Measurements from ENCODE around the gene TMUB2.
A peak's percentile ranks its signal among the peaks of the same experiment; 100 is the strongest.

TMUB2 gene

GRCh38 chr17:44155488-44155887 lies 31.3 kb upstream of the TMUB2 start:
- H3K36me3 ChIP-seq (ENCODE audit: control insufficient read depth in 2 of 2, insufficient read depth in 2 of 2, low read length in 2 of 2) = peaks cover 0 to 2% of the 10 kb centered on the region in 2 donors
- H3K9ac ChIP-seq (ENCODE audit: low read depth in 1 of 2, low read length in 2 of 2) = no peak overlapping the region
- no peaks in the 10 kb centered on the region for H3K27me3 ChIP-seq (ENCODE audit: control insufficient read depth in 2 of 2, insufficient read depth in 2 of 2, low read length in 2 of 2)
- no peak overlapping the region for H3K4me3 ChIP-seq (ENCODE audit: low read length in 2 of 2)
- no peaks in the 10 kb centered on the region for H3K9me3 ChIP-seq (ENCODE audit: control insufficient read depth in 2 of 2, low read length in 2 of 2)
- no peak overlapping the region for H3K27ac ChIP-seq (ENCODE audit: low read depth in 2 of 2, low read length in 2 of 2)
- H3K4me1 ChIP-seq (ENCODE audit: control insufficient read depth in 2 of 2, insufficient read depth in 2 of 2, low read length in 2 of 2) = no peaks in the 10 kb centered on the region

GRCh38 chr17:44159519-44160210 lies 27.1 kb upstream of the TMUB2 start:
- Histone ChIP-seq H3K4me3 (ENCODE audit: low read length in 2 of 2) (no peak overlapping the region), H3K27me3 (ENCODE audit: control insufficient read depth in 2 of 2, insufficient read depth in 2 of 2, low read length in 2 of 2) (no peaks in the 10 kb centered on the region), H3K4me1 (ENCODE audit: control insufficient read depth in 2 of 2, insufficient read depth in 2 of 2, low read length in 2 of 2) (no peaks in the 10 kb centered on the region), H3K36me3 (ENCODE audit: control insufficient read depth in 2 of 2, insufficient read depth in 2 of 2, low read length in 2 of 2) (peaks cover 0 to 2% of the 10 kb centered on the region in 2 donors), H3K27ac (ENCODE audit: low read depth in 2 of 2, low read length in 2 of 2) (no peak overlapping the region), H3K9ac (ENCODE audit: low read depth in 1 of 2, low read length in 2 of 2) (no peak overlapping the region), H3K9me3 (ENCODE audit: control insufficient read depth in 2 of 2, low read length in 2 of 2) (no peaks in the 10 kb centered on the region)

- no peaks in the 10 kb centered on the region for H3K9me3 ChIP-seq (ENCODE audit: control insufficient read depth in 2 of 2, low read length in 2 of 2)
- H3K4me3 ChIP-seq (ENCODE audit: low read length in 2 of 2) = no peak overlapping the region
- no peaks in the 10 kb centered on the region for H3K36me3 ChIP-seq (ENCODE audit: control insufficient read depth in 2 of 2, insufficient read depth in 2 of 2, low read length in 2 of 2)
- H3K9ac ChIP-seq (ENCODE audit: low read depth in 1 of 2, low read length in 2 of 2) = no peak overlapping the region
- peaks cover 0 to 4% of the 10 kb centered on the region in 2 donors for H3K4me1 ChIP-seq (ENCODE audit: control insufficient read depth in 2 of 2, insufficient read depth in 2 of 2, low read length in 2 of 2)
- no peaks in the 10 kb centered on the region for H3K27me3 ChIP-seq (ENCODE audit: control insufficient read depth in 2 of 2, insufficient read depth in 2 of 2, low read length in 2 of 2)
- H3K27ac ChIP-seq (ENCODE audit: low read depth in 2 of 2, low read length in 2 of 2) = no peak overlapping the region
Measured at GRCh38 chr17:44164476-44164875, 22.3 kb upstream of the TMUB2 start.

- Histone ChIP-seq H3K27ac (ENCODE audit: low read depth in 2 of 2, low read length in 2 of 2) (no peak overlapping the region), H3K9me3 (ENCODE audit: control insufficient read depth in 2 of 2, low read length in 2 of 2) (no peaks in the 10 kb centered on the region), H3K27me3 (ENCODE audit: control insufficient read depth in 2 of 2, insufficient read depth in 2 of 2, low read length in 2 of 2) (no peaks in the 10 kb centered on the region), H3K9ac (ENCODE audit: low read depth in 1 of 2, low read length in 2 of 2) (no peak overlapping the region), H3K4me1 (ENCODE audit: control insufficient read depth in 2 of 2, insufficient read depth in 2 of 2, low read length in 2 of 2) (peaks cover 0 to 4% of the 10 kb centered on the region in 2 donors), H3K4me3 (ENCODE audit: low read length in 2 of 2) (no peak overlapping the region), H3K36me3 (ENCODE audit: control insufficient read depth in 2 of 2, insufficient read depth in 2 of 2, low read length in 2 of 2) (no peaks in the 10 kb centered on the region)
Measured at GRCh38 chr17:44167181-44167861, 19.5 kb upstream of the TMUB2 start.

- no peak overlapping the region for H3K9ac ChIP-seq (ENCODE audit: low read depth in 1 of 2, low read length in 2 of 2)
- no peak overlapping the region for H3K27ac ChIP-seq (ENCODE audit: low read depth in 2 of 2, low read length in 2 of 2)
- H3K9me3 ChIP-seq (ENCODE audit: control insufficient read depth in 2 of 2, low read length in 2 of 2) = no peaks in the 10 kb centered on the region
- no peak overlapping the region for H3K4me3 ChIP-seq (ENCODE audit: low read length in 2 of 2)
- peaks cover 0 to 4% of the 10 kb centered on the region in 2 donors for H3K4me1 ChIP-seq (ENCODE audit: control insufficient read depth in 2 of 2, insufficient read depth in 2 of 2, low read length in 2 of 2)
- no peaks in the 10 kb centered on the region for H3K36me3 ChIP-seq (ENCODE audit: control insufficient read depth in 2 of 2, insufficient read depth in 2 of 2, low read length in 2 of 2)
- no peaks in the 10 kb centered on the region for H3K27me3 ChIP-seq (ENCODE audit: control insufficient read depth in 2 of 2, insufficient read depth in 2 of 2, low read length in 2 of 2)
Measured at GRCh38 chr17:44170135-44170498, 16.7 kb upstream of the TMUB2 start.

- H3K9ac ChIP-seq (ENCODE audit: low read depth in 1 of 2, low read length in 2 of 2) = no peak within 1 kb of the TSS
- H3K4me1 ChIP-seq (ENCODE audit: control insufficient read depth in 2 of 2, insufficient read depth in 2 of 2, low read length in 2 of 2) = peaks cover 0 to 4% of the 10 kb centered on the region in 2 donors
- H3K27ac ChIP-seq (ENCODE audit: low read depth in 2 of 2, low read length in 2 of 2) = no peak within 1 kb of the TSS
- no peaks in the 10 kb centered on the region for H3K9me3 ChIP-seq (ENCODE audit: control insufficient read depth in 2 of 2, low read length in 2 of 2)
- peak within 1 kb of the TSS in 1 of 2 donors; percentile 31 for H3K4me3 ChIP-seq (ENCODE audit: low read length in 2 of 2)
- no peaks in the 10 kb centered on the region for H3K27me3 ChIP-seq (ENCODE audit: control insufficient read depth in 2 of 2, insufficient read depth in 2 of 2, low read length in 2 of 2)
- no peaks in the 10 kb centered on the region for H3K36me3 ChIP-seq (ENCODE audit: control insufficient read depth in 2 of 2, insufficient read depth in 2 of 2, low read length in 2 of 2)
Measured at GRCh38 chr17:44170499-44171201, 16.1 kb upstream of the TMUB2 start, which contains the start of gene ASB16. Gene ASB16 (plus strand): TSS chr17:44170704. CDS start chr17:44170790, 86 bp downstream.

- Histone ChIP-seq H3K36me3 (ENCODE audit: control insufficient read depth in 2 of 2, insufficient read depth in 2 of 2, low read length in 2 of 2) (peaks cover 0 to 2% of the 10 kb centered on the region in 2 donors), H3K9ac (ENCODE audit: low read depth in 1 of 2, low read length in 2 of 2) (no peak overlapping the region), H3K27me3 (ENCODE audit: control insufficient read depth in 2 of 2, insufficient read depth in 2 of 2, low read length in 2 of 2) (no peaks in the 10 kb centered on the region), H3K27ac (ENCODE audit: low read depth in 2 of 2, low read length in 2 of 2) (no peak overlapping the region), H3K4me3 (ENCODE audit: low read length in 2 of 2) (no peak overlapping the region), H3K9me3 (ENCODE audit: control insufficient read depth in 2 of 2, low read length in 2 of 2) (no peaks in the 10 kb centered on the region), H3K4me1 (ENCODE audit: control insufficient read depth in 2 of 2, insufficient read depth in 2 of 2, low read length in 2 of 2) (peaks cover 0 to 4% of the 10 kb centered on the region in 2 donors)
Measured at GRCh38 chr17:44171931-44172455, 14.8 kb upstream of the TMUB2 start.

GRCh38 chr17:44174427-44174826 lies 12.3 kb upstream of the TMUB2 start:
- Histone ChIP-seq H3K9me3 (ENCODE audit: control insufficient read depth in 2 of 2, low read length in 2 of 2) (no peaks in the 10 kb centered on the region), H3K36me3 (ENCODE audit: control insufficient read depth in 2 of 2, insufficient read depth in 2 of 2, low read length in 2 of 2) (peaks cover 3 to 7% of the 10 kb centered on the region in 2 donors), H3K9ac (ENCODE audit: low read depth in 1 of 2, low read length in 2 of 2) (no peak overlapping the region), H3K4me1 (ENCODE audit: control insufficient read depth in 2 of 2, insufficient read depth in 2 of 2, low read length in 2 of 2) (no peaks in the 10 kb centered on the region), H3K27me3 (ENCODE audit: control insufficient read depth in 2 of 2, insufficient read depth in 2 of 2, low read length in 2 of 2) (no peaks in the 10 kb centered on the region), H3K27ac (ENCODE audit: low read depth in 2 of 2, low read length in 2 of 2) (no peak overlapping the region), H3K4me3 (ENCODE audit: low read length in 2 of 2) (no peak overlapping the region)

GRCh38 chr17:44176257-44176656 lies 10.5 kb upstream of the TMUB2 start:
- no peak overlapping the region for H3K4me3 ChIP-seq (ENCODE audit: low read length in 2 of 2)
- H3K9ac ChIP-seq (ENCODE audit: low read depth in 1 of 2, low read length in 2 of 2) = no peak overlapping the region
- H3K27ac ChIP-seq (ENCODE audit: low read depth in 2 of 2, low read length in 2 of 2) = no peak overlapping the region
- peaks cover 3 to 7% of the 10 kb centered on the region in 2 donors for H3K36me3 ChIP-seq (ENCODE audit: control insufficient read depth in 2 of 2, insufficient read depth in 2 of 2, low read length in 2 of 2)
- no peaks in the 10 kb centered on the region for H3K4me1 ChIP-seq (ENCODE audit: control insufficient read depth in 2 of 2, insufficient read depth in 2 of 2, low read length in 2 of 2)
- H3K9me3 ChIP-seq (ENCODE audit: control insufficient read depth in 2 of 2, low read length in 2 of 2) = no peaks in the 10 kb centered on the region
- H3K27me3 ChIP-seq (ENCODE audit: control insufficient read depth in 2 of 2, insufficient read depth in 2 of 2, low read length in 2 of 2) = no peaks in the 10 kb centered on the region
